PC-9 (cell line): Measurements from ENCODE around the gene ARHGAP6.

Experiments used
- EZH2 ChIP-seq: fragments of 200-600 bp; sonication (generic); IDR thresholded peaks from 2 replicates; pipeline ENCODE4 v1.8.0; 2017; ENCODE audit warnings: antibody characterized with exemption, low read depth
- TF ChIP-seq, protein P1 (sequence below): fragments of 200-600 bp; sonication (generic); conservative IDR thresholded peaks from 2 replicates; pipeline ENCODE4 v1.6.1; 2017; ENCODE audit warnings: mixed run types, antibody characterized with exemption, mild to moderate bottlenecking, moderate library complexity

DNA sequence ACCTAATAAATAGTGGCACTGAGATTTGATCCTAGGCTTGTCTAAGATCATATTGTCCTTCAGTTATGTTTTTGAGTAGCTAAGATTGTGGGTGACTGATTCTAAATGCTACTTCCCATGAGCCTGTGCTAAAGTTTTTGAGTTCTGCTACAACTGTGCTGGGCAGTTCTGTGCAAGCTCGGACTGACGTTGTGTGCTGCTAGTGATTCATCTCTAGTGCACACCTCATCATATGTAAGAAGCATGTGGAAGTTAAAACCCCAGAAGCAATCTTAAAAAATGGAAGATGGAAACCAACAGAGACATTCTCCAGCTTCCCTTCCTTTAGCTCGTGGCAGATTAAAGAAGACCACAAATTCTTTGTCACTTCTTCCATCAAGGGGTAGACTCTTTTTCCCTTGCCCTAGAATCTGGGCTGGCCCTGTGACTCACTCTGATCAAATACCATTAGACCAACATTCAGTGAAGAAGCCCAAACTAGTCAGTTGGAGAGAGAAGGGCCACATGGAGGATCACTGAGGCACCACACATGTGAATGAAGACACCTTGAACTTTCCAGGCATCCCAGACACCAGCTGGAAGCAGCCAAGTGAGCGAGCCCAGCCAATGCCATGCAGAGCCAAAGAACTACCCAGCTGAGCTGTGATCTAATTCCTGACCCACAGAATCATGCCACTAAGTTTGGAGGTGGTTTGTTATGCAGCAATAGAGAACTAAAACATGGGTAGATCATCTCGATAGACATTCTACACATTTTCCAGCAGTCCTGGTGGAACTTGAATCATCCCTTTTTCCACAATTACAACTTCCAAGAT, 16.8 kb downstream of the ARHGAP6 start:
- TF ChIP-seq, protein P1, sequence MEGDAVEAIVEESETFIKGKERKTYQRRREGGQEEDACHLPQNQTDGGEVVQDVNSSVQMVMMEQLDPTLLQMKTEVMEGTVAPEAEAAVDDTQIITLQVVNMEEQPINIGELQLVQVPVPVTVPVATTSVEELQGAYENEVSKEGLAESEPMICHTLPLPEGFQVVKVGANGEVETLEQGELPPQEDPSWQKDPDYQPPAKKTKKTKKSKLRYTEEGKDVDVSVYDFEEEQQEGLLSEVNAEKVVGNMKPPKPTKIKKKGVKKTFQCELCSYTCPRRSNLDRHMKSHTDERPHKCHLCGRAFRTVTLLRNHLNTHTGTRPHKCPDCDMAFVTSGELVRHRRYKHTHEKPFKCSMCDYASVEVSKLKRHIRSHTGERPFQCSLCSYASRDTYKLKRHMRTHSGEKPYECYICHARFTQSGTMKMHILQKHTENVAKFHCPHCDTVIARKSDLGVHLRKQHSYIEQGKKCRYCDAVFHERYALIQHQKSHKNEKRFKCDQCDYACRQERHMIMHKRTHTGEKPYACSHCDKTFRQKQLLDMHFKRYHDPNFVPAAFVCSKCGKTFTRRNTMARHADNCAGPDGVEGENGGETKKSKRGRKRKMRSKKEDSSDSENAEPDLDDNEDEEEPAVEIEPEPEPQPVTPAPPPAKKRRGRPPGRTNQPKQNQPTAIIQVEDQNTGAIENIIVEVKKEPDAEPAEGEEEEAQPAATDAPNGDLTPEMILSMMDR: no peak
- no peak for TF ChIP-seq EZH2
